Lower lobe of right lung (tissue), 2 donors: ENCODE measurements around the gene C19orf81. TPM values are rescaled to one million over a fixed set of nuclear protein-coding genes. Genes with fewer than 3 reads are reported as not detected.

ENCODE experiments used
- ATAC-seq, 2 donors: fragments of 200-7000 bp; cut with Tn5 transposase; one replicate each; pipeline ENCODE4 v1.9.1; 2020 to 2022; ENCODE audit warnings: mild to moderate bottlenecking in 2 of 2, moderate library complexity in 2 of 2
- DNase-seq: peaks from one replicate; pipeline ENCODE4 v3.0.0-alpha.2; 2020
- H3K27ac ChIP-seq: fragments of 200-600 bp; one replicate; pipeline ENCODE4 v1.8.0; 2022
- H3K27me3 ChIP-seq: fragments of 200-600 bp; one replicate; pipeline ENCODE4 v1.8.0; 2022; ENCODE audit warnings: low read depth
- H3K36me3 ChIP-seq: fragments of 200-600 bp; one replicate; pipeline ENCODE4 v1.8.0; 2022; ENCODE audit warnings: mild to moderate bottlenecking
- H3K4me1 ChIP-seq: fragments of 200-600 bp; one replicate; pipeline ENCODE4 v1.8.0; 2022
- H3K4me3 ChIP-seq: fragments of 200-600 bp; one replicate; pipeline ENCODE4 v1.8.0; 2022; ENCODE audit warnings: mild to moderate bottlenecking
- H3K9me3 ChIP-seq: fragments of 200-600 bp; one replicate; pipeline ENCODE4 v1.8.0; 2022
- intact Hi-C: fragments of 100-400 bp; cut with DNase I; formaldehyde crosslinking; loops from one replicate; pipeline ENCODE4 v1.11.0; 2022
- total RNA-seq: library from RNA; stranded (reverse); fragmentation: NEBNext Ultra II Directional; extraction: Animal tissue kit (Norgen Biotek cat#: 25700); gene quantifications from one replicate; pipeline ENCODE4 v1.2.1, GENCODE V29; 2021
- TF ChIP-seq, protein P1 (sequence below): fragments of 200-600 bp; IDR thresholded peaks from one replicate; pipeline ENCODE4 v1.8.0; 2022; ENCODE audit warnings: antibody characterized with exemption, mild to moderate bottlenecking
- donor health status: DM: no; HTN: yes; CAD: no; lungs with severe emphysema.

The C19orf81 gene
- total RNA-seq, 1 donor from 2014 or later = 5.2 TPM

DNA sequence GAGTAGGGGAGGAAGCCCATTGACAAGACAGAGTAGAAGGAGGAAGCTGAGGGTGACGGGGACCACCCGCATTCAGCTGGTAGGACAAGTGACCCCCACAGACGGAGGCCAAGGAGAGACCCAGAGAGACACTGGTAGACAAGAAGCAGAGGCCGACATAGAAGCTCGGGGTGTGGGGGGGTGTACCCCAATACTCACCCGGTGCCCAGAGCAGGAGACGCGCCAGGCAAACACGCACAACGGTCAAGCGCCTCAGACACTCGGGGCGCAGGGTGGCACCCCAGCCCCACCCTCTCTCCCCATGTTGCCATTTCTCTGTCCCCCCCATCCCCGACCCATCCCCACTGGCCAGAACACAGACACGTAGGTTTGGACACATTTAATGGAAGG is 46.8 kb downstream of the C19orf81 start:
- H3K27me3 ChIP-seq = peaks cover 46% of the 10 kb centered on the region

DNA sequence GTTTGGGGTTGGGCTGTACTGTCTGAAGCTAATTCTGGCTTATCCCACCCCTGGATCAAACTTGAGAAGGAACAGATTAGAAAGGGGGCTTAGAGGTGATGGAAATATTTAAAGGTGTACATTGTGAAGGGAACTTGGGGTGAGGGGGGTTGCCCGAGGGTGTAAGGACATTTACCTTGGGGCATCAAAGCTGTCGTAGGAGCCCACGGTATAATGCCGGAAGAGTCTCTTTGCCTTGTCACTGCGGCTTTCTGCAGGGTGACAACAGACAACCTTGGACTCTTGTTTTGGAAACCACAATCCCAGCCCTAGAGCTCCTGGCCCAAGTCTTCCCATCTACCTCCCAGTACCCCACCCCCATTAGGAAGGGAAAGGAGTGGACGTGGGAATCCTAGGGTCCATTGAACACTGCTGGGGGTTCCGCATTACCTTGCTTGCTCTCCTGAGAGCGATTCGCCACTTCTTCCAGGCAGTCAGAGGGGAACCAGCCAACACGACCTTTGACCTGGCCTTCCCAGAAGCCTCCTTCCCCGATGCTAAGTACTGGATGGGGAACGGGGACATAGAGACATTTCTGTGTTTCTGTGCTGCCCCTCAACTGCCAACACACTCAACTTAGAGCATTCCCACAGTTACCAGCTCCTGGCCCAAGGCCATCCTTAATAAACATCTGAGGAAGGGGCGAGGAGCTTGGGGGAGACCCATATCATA is 48.3 kb downstream of the C19orf81 start:
- intact Hi-C loops = no loop called here
- ATAC-seq (no peak), DNase-seq (no peak)
- Histone ChIP-seq H3K9me3 (no peaks in the 10 kb centered on the region), H3K27me3 (peaks cover 44% of the 10 kb centered on the region), H3K27ac (no peak overlapping the region), H3K4me3 (no peak overlapping the region), H3K36me3 (no peaks in the 10 kb centered on the region), H3K4me1 (no peaks in the 10 kb centered on the region)
- TF ChIP-seq, protein P1, sequence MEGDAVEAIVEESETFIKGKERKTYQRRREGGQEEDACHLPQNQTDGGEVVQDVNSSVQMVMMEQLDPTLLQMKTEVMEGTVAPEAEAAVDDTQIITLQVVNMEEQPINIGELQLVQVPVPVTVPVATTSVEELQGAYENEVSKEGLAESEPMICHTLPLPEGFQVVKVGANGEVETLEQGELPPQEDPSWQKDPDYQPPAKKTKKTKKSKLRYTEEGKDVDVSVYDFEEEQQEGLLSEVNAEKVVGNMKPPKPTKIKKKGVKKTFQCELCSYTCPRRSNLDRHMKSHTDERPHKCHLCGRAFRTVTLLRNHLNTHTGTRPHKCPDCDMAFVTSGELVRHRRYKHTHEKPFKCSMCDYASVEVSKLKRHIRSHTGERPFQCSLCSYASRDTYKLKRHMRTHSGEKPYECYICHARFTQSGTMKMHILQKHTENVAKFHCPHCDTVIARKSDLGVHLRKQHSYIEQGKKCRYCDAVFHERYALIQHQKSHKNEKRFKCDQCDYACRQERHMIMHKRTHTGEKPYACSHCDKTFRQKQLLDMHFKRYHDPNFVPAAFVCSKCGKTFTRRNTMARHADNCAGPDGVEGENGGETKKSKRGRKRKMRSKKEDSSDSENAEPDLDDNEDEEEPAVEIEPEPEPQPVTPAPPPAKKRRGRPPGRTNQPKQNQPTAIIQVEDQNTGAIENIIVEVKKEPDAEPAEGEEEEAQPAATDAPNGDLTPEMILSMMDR = no peak

More for the DNA sequence above, 46.8 kb downstream of the C19orf81 start:
- DNase-seq = no peak
- intact Hi-C loops = no loop called here
- Histone ChIP-seq H3K4me1 (no peaks in the 10 kb centered on the region), H3K27ac (no peak overlapping the region), H3K9me3 (no peaks in the 10 kb centered on the region), H3K4me3 (no peak overlapping the region), H3K36me3 (no peaks in the 10 kb centered on the region)
- TF ChIP-seq, protein P1 = no peak
- ATAC-seq = no peak

DNA sequence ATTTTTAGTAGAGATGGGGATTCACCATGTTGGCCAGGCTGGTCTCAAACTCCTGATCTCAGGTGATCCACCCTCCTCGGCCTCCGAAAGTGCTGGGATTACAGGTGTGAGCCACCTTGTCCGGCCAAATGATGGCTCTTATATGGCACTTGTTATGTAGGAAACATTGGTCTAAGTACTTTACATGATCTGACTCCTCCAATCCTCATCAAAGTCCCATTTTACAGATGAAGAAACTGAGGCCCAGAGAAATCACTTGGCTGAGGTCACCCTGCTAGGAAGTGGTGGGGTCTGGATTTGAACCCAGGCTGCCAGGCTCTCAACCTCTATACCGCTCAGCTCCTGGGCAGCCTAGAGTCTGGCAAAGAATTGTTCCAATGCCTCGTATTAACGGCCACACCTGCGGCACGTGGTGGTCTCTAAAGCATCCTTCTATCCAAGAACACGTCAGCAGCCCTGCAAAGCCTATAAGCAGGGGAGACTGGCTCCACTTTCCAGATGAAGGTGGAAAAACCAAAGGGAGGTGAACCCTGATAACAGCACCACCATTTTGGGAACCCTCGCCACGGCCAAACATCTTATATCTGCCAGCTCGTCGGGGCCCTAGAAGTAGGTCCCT is 52.2 kb downstream of the C19orf81 start:
- Histone ChIP-seq H3K27ac (no peak overlapping the region), H3K4me1 (no peaks in the 10 kb centered on the region), H3K9me3 (no peaks in the 10 kb centered on the region), H3K36me3 (no peaks in the 10 kb centered on the region), H3K27me3 (peaks cover 43% of the 10 kb centered on the region), H3K4me3 (no peak overlapping the region)
- TF ChIP-seq, protein P1 = no peak
- ATAC-seq (no peak), DNase-seq (no peak)
- intact Hi-C loops = no loop called here

DNA sequence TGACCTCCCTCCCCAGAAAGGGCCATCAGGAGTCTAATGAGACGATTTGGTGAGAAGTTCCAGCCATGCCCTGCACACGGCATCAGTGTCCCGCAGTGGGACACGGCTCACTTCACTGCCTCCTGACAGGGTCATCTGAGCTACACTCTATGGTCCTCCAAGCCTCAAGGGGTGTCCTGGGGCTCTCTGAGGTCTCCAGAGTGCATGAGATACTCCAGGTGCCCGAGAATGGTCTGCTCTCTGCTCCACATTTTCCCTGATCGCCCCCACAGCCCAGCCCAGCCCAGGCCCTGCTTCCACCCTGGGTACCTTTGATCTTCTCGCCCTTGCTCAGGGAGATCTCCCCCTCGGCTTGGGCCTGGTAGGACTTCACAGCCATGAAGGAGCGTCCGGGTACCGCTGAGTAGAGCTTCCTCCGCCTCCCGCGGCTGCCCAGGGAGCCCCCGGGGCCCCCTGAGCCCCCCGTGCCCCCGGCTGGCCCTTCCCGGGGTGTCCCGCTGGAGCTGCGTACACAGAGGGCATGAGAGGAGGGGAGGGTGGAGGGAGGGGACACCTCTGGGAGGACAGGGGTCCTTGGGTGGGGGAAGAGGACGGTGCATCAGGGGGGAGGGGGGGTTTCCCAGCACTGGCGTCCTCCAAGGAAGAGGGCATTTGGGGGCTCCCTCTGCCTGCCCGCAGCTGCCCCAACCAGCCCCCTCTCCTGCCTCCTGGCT is 53.1 kb downstream of the C19orf81 start:
- Histone ChIP-seq H3K36me3 (no peaks in the 10 kb centered on the region), H3K4me1 (no peaks in the 10 kb centered on the region), H3K27ac (no peak overlapping the region), H3K27me3 (peaks cover 43% of the 10 kb centered on the region), H3K9me3 (no peaks in the 10 kb centered on the region), H3K4me3 (no peak overlapping the region)
- TF ChIP-seq, protein P1 = no peak
- DNase-seq (no peak), ATAC-seq (no peak)
- intact Hi-C loops = no loop called here

DNA sequence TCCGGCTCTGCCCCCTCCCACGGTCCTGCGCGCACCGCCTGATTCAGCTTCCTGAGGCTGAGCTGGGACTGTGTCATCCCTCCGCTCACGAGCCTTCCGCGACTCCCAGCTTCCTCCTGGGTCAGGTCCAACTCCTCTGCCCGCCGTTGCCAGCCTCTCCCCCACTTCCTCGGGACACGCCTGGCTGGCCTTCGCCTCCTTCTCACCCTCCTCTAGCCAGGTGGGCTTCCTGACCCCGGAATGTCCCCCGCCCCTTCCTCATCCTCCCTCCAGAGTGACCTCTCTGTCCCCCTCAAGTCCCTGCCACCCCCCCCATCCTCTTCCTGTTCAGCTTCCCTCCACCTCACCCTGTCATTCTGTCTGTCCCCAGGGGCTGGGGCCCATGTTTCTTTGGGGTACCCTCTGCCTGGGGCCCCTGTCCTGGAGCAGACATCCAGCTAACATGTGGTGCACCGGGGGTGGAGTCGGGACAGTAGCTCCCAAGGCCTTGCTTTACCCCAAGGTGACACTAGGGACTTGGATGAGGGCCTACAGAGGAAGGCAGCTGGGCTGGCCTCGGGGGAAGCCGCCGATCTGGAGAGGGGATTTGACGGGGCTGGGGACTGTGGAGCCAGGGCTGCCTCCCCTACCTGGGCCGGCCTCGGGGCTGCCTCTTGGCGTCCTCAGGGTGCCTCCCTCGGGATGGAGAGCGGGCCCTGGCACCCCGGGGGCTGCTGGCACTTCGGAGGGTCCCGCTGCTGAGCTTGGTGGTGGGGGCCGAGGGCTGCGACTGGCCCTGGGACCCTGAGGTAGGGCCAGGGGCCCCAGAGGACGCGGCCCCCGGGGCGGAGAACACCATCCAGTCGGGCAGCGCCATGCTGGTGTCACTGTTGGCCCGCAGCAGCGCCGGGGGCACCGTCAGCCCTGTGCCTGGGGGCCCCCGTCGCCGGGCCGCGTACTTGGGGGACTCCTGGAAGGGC is 53.9 kb downstream of the C19orf81 start:
- Histone ChIP-seq H3K9me3 (no peaks in the 10 kb centered on the region), H3K36me3 (no peaks in the 10 kb centered on the region), H3K4me3 (no peak overlapping the region), H3K4me1 (no peaks in the 10 kb centered on the region), H3K27me3 (peaks cover 43% of the 10 kb centered on the region), H3K27ac (no peak overlapping the region)
- no peak for ATAC-seq
- intact Hi-C loops = no loop called here
- no peak for DNase-seq
- TF ChIP-seq, protein P1 = no peak
